Esophagus (tissue), 2 donors: ENCODE results near the gene LZTS2. TPM values are rescaled to one million over a fixed set of nuclear protein-coding genes. Genes with fewer than 3 reads are reported as not detected.

ENCODE experiments used
- H3K27ac ChIP-seq, 2 donors: one replicate each; pipeline ENCODE4 v1.5.1; 2013; ENCODE audit warnings: low read depth in 2 of 2, mild to moderate bottlenecking in 2 of 2, inconsistent platforms in 1 of 2, low read length in 1 of 2, moderate library complexity in 1 of 2
- H3K27me3 ChIP-seq, 2 donors: one replicate each; pipeline ENCODE4 v1.6.1; 2013; ENCODE audit warnings: low read length in 2 of 2, control low read depth in 1 of 2, mild to moderate bottlenecking in 1 of 2; ENCODE audit not compliant: insufficient read depth in 2 of 2, control insufficient read depth in 1 of 2
- H3K36me3 ChIP-seq, 2 donors: one replicate each; pipeline ENCODE4 v1.6.1; 2013; ENCODE audit warnings: low read length in 1 of 2; ENCODE audit not compliant: control insufficient read depth in 2 of 2, insufficient read depth in 2 of 2
- H3K4me1 ChIP-seq, 2 donors: one replicate each; pipeline ENCODE4 v1.6.1; 2013; ENCODE audit warnings: low read length in 1 of 2; ENCODE audit not compliant: control insufficient read depth in 2 of 2, insufficient read depth in 2 of 2
- H3K4me3 ChIP-seq, 2 donors: one replicate each; pipeline ENCODE4 v1.5.1; 2013; ENCODE audit warnings: low read length in 2 of 2, mild to moderate bottlenecking in 2 of 2, low read depth in 1 of 2, moderate library complexity in 1 of 2
- H3K9me3 ChIP-seq, 2 donors: one replicate each; pipeline ENCODE4 v1.6.1; 2013; ENCODE audit warnings: mild to moderate bottlenecking in 2 of 2, low read depth in 1 of 2, low read length in 1 of 2, moderate library complexity in 1 of 2; ENCODE audit not compliant: control insufficient read depth in 2 of 2, insufficient read depth in 1 of 2
- WGBS, 2 donors: extraction: QIAGEN DNeasy Blood & Tissue Kit; methylation state at CpG; one replicate each; pipeline ENCODE4 v1.1.7; 2013; 5-methylcytosine and 5-hydroxymethylcytosine counted together
- polyA plus RNA-seq, 2 donors: library from polyadenylated mRNA; stranded (reverse); fragments of 200-250 nt; gene quantifications; one replicate each; pipeline ENCODE4 v1.2.3, GENCODE V29; 2013
- donor health status: healthy with polysubstance abuse.
- donor health status: Bipolar disorder and iron deficiency.

The LZTS2 gene
- polyA plus RNA-seq, 2 donors, result 31.8 to 34.9 TPM

DNA sequence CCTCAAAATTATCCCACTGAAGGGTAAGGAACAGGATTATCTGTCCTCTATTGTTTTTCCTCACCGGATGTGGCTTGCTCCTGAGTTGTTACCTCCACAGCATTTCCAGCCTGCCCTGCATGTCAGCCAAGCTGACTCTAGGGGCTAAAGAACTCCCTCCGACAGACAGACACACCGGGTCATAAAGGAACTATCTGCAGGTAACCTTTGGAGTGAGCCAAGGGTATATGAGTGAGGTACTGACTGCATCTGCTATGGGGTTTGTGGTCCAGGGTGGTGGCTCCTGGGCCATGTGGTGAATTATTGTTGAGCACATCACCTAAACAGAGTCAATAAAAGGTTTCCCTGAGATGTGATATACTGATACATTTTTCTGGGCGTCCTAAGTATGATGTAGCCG, 55.3 kb downstream of the LZTS2 start:
- H3K27ac ChIP-seq, result no peak overlapping the region

DNA sequence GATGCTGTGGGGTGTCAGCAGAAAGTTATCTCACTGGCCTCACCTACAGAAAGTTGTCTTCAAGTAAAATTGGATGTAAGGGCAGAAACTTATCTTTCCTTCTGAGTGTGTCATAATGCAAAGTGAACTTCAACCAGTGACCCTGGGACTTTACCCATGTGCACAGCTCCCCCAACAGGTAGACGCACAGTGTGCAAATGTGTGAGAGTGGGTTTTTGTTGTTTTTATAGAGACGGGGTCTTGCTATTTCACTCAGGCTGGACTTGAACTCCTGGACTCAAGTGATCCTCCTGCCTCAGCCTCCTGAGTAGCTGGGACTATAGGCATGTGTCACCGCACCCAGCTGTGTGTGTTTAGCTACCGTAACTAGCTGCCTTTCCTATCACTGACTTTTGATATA, 55.8 kb downstream of the LZTS2 start:
- peaks cover 0 to under 1% of the 10 kb centered on the region in 2 donors for H3K4me1 ChIP-seq
- 79% methylated on average over 4 of the region's 4 CpGs for WGBS, 2 donors

More for the DNA sequence above, 55.3 kb downstream of the LZTS2 start:
- H3K27me3 ChIP-seq, result peaks cover 0 to under 1% of the 10 kb centered on the region in 2 donors
- H3K9me3 ChIP-seq, result no peaks in the 10 kb centered on the region
- peaks cover 0 to 4% of the 10 kb centered on the region in 2 donors for H3K4me1 ChIP-seq
- WGBS, 2 donors, result 89 to 90% methylated on average over 5 of the region's 5 CpGs
- H3K4me3 ChIP-seq, result no peak overlapping the region
- H3K36me3 ChIP-seq, result no peaks in the 10 kb centered on the region

GRCh38 chr10:101056365-101057151, 57.0 kb downstream of the LZTS2 start:
- 91 to 95% methylated on average over 4 of the region's 4 CpGs for WGBS, 2 donors
- no peaks in the 10 kb centered on the region for H3K27me3 ChIP-seq
- H3K9me3 ChIP-seq, result no peaks in the 10 kb centered on the region
- H3K36me3 ChIP-seq, result no peaks in the 10 kb centered on the region
- no peak overlapping the region for H3K4me3 ChIP-seq
- no peak overlapping the region for H3K27ac ChIP-seq
- peaks cover 0 to 4% of the 10 kb centered on the region in 2 donors for H3K4me1 ChIP-seq

More for the DNA sequence above, 55.8 kb downstream of the LZTS2 start:
- Histone ChIP-seq H3K27ac (no peak overlapping the region), H3K4me3 (no peak overlapping the region), H3K36me3 (no peaks in the 10 kb centered on the region), H3K27me3 (no peaks in the 10 kb centered on the region), H3K9me3 (no peaks in the 10 kb centered on the region)

Other genes with a start within 250 kb of the LZTS2 start
- 1 to 10 TPM; 5.1 to 9.4 TPM for gene SLF2, start 86.8 kb upstream of the LZTS2 start, polyA plus RNA-seq
- gene SEMA4G, start 30.3 kb upstream of the LZTS2 start, polyA plus RNA-seq, result 1 to 10 TPM; 1.4 to 1.9 TPM
- 10 to 100 TPM; 60.6 to 89.1 TPM for gene MRPL43, start 12.3 kb upstream of the LZTS2 start, polyA plus RNA-seq
- gene TWNK, start 12.3 kb upstream of the LZTS2 start, polyA plus RNA-seq, result 1 to 10 TPM; 3.6 to 7.1 TPM
- gene PDZD7, start 31.3 kb downstream of the LZTS2 start, polyA plus RNA-seq, result under 1 TPM; 0.11 to 0.14 TPM
- 1 to 10 TPM; 5.2 to 5.7 TPM for gene SFXN3, start 31.4 kb downstream of the LZTS2 start, polyA plus RNA-seq
- gene KAZALD1, start 62.2 kb downstream of the LZTS2 start, polyA plus RNA-seq, result 1 to 10 TPM in 1 of 2 donors, under 1 TPM in 1; 0.81 to 1.4 TPM
- gene TLX1, start 131.5 kb downstream of the LZTS2 start, polyA plus RNA-seq, result not detected
- not detected for gene LBX1, start 229.7 kb downstream of the LZTS2 start, polyA plus RNA-seq